Stimulated activated CD8-positive, alpha-beta memory T cell treated with anti-CD3 and anti-CD28 coated beads, Interleukin-7, amount 100 ng/mL, for 1 hour (primary cell): ENCODE data around the gene P4HA2.

Source experiments
- DNase-seq, 2 donors: peaks; one replicate each; pipeline ENCODE4 v3.0.0-alpha.2; 2020; ENCODE audit warnings: low read depth in 2 of 2

Gene P4HA2

GRCh38 chr5:132250547-132250946 lies 22.9 kb upstream of the P4HA2 start:
- DNase-seq = no peak

GRCh38 chr5:132246806-132247205 lies 19.2 kb upstream of the P4HA2 start:
- no peak for DNase-seq

- DNase-seq = no peak
Observed at GRCh38 chr5:132245593-132245992, 17.9 kb upstream of the P4HA2 start.

GRCh38 chr5:132243366-132243977 lies 15.8 kb upstream of the P4HA2 start:
- no peak for DNase-seq

GRCh38 chr5:132239776-132240175 lies 12.1 kb upstream of the P4HA2 start:
- DNase-seq = no peak

- DNase-seq = no peak
Observed at GRCh38 chr5:132238901-132239500, 11.3 kb upstream of the P4HA2 start.

- DNase-seq = peak; percentile 37 to 61
Observed at GRCh38 chr5:132238169-132238744, 10.6 kb upstream of the P4HA2 start.

GRCh38 chr5:132237670-132238069 lies 10.0 kb upstream of the P4HA2 start:
- no peak for DNase-seq

- no peak for DNase-seq
Observed at GRCh38 chr5:132237141-132237540, 9.5 kb upstream of the P4HA2 start.

- no peak for DNase-seq
Observed at GRCh38 chr5:132235340-132235739, 7.7 kb upstream of the P4HA2 start.

- no peak for DNase-seq
Observed at GRCh38 chr5:132234684-132235062, 7.0 kb upstream of the P4HA2 start.

GRCh38 chr5:132233811-132234683 lies 6.4 kb upstream of the P4HA2 start:
- DNase-seq = no peak

GRCh38 chr5:132233081-132233480 lies 5.4 kb upstream of the P4HA2 start:
- DNase-seq = no peak

- DNase-seq = no peak
Observed at GRCh38 chr5:132232465-132232864, 4.8 kb upstream of the P4HA2 start.

GRCh38 chr5:132230871-132231270 lies 3.2 kb upstream of the P4HA2 start:
- no peak for DNase-seq

GRCh38 chr5:132229236-132229635 lies 1.6 kb upstream of the P4HA2 start:
- DNase-seq = no peak

- DNase-seq = no peak
Observed at GRCh38 chr5:132228241-132229035, 785 bp upstream of the P4HA2 start.

GRCh38 chr5:132227235-132227484 lies 493 bp downstream of the P4HA2 start:
- no peak for DNase-seq

- no peak for DNase-seq
Observed at GRCh38 chr5:132226516-132227234, 978 bp downstream of the P4HA2 start.

GRCh38 chr5:132225165-132226032 lies 2.3 kb downstream of the P4HA2 start:
- DNase-seq = no peak
